Nephron (organoid): ENCODE results near the gene LIPE.

Experiments
- H3K27ac Mint-ChIP-seq, 3 experiments: 2 replicates each; pipeline ENCODE4 v1.8.0; 2020; ENCODE audit warnings: mixed read lengths in 3 of 3, mild to moderate bottlenecking in 2 of 3, moderate library complexity in 1 of 3
- H3K27me3 Mint-ChIP-seq: 2 replicates; pipeline ENCODE4 v1.8.0; 2021; ENCODE audit warnings: low read depth, mild to moderate bottlenecking, moderate library complexity, mixed read lengths
- H3K36me3 Mint-ChIP-seq: 2 replicates; pipeline ENCODE4 v1.8.0; 2020; ENCODE audit warnings: low read depth, mixed read lengths
- H3K4me1 Mint-ChIP-seq: 2 replicates; pipeline ENCODE4 v1.8.0; 2020; ENCODE audit warnings: mixed read lengths
- H3K4me3 Mint-ChIP-seq, 3 experiments: 2 replicates each; pipeline ENCODE4 v1.8.0; 2020; ENCODE audit warnings: mild to moderate bottlenecking in 3 of 3, mixed read lengths in 3 of 3, moderate library complexity in 2 of 3
- H3K9me3 Mint-ChIP-seq: 2 replicates; pipeline ENCODE4 v1.8.0; 2020; ENCODE audit warnings: mixed read lengths
- TF ChIP-seq, protein P1 (sequence below), 3 experiments: fragments of 200-600 bp; sonication (generic); IDR thresholded peaks; one replicate each; pipeline ENCODE4 v1.5.0; 2021; ENCODE audit warnings: antibody characterized with exemption in 3 of 3; ENCODE audit not compliant: unreplicated experiment in 3 of 3

The LIPE gene

DNA sequence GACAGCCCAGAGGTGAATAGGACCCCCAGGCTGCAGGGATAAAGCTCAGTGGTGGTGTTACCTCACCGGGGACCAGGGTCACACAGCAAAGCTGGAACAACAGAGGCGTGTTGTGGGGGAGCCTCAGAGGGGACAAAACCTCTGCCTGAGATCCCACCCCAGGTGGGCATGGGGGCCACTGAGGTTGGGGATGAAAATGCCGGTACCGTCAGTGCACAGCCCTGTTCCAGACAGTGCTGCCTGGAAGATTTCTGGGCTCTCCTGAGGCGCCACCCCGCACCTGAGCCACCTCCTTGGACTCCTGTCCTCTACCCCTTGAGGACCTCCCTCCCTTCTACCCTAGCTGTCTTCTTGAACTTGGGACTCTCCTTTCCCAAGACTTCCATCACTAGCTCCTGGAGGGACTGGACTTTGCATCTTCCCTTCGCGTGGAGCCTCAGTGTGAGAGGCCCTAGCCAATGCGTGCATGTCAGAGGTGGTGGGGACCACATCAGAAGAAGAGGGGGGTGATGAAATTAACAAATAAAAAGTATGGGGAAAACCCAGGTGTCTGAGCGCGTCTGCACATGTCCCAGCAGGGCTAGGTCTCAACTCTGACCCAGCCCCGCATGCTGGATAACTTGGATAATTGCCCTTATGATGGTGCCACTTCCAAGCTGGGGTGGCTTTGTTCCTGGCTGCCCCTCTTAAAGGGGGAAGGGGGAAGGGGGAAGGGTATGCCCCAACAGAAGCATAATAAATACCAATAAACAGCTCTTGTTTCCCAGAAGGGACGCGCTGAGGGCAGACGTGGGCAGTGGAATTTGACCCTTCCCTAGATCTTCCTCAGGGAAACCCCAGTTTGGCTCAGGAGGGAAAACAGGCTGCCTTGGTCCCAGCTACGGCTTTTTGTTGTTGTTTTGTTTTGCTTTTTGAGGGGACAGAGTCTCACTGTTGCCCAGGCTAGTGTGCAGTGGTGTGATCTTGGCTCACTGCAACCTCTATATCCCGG lies 48.7 kb downstream of the LIPE start:
- peaks cover 6% of the 10 kb centered on the region for H3K27me3 Mint-ChIP-seq
- no peaks in the 10 kb centered on the region for H3K9me3 Mint-ChIP-seq
- no peak overlapping the region for H3K27ac Mint-ChIP-seq
- no peaks in the 10 kb centered on the region for H3K4me1 Mint-ChIP-seq
- H3K4me3 Mint-ChIP-seq, result no peak overlapping the region
- TF ChIP-seq, protein P1, sequence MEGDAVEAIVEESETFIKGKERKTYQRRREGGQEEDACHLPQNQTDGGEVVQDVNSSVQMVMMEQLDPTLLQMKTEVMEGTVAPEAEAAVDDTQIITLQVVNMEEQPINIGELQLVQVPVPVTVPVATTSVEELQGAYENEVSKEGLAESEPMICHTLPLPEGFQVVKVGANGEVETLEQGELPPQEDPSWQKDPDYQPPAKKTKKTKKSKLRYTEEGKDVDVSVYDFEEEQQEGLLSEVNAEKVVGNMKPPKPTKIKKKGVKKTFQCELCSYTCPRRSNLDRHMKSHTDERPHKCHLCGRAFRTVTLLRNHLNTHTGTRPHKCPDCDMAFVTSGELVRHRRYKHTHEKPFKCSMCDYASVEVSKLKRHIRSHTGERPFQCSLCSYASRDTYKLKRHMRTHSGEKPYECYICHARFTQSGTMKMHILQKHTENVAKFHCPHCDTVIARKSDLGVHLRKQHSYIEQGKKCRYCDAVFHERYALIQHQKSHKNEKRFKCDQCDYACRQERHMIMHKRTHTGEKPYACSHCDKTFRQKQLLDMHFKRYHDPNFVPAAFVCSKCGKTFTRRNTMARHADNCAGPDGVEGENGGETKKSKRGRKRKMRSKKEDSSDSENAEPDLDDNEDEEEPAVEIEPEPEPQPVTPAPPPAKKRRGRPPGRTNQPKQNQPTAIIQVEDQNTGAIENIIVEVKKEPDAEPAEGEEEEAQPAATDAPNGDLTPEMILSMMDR (IDR thresholded peaks at IDR 0.05; ENCODE audit: unreplicated experiment in 3 of 3), result no peak
- peaks cover 20% of the 10 kb centered on the region for H3K36me3 Mint-ChIP-seq

DNA sequence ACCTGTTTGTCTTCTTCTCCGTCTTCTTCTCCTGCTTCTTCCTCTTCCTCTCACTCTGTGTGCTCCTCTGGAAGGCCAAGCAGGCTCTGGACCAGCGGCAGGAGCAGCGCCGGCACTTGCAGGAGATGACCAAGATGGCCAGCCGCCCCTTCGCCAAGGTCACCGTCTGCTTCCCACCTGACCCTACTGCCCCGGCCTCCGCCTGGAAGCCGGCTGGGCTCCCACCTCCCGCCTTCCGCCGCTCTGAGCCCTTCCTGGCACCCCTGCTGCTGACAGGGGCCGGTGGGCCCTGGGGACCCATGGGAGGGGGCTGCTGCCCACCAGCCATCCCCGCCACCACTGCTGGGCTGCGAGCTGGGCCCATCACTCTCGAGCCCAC lies 51.0 kb downstream of the LIPE start:
- Mint-ChIP-seq H3K27ac (no peak overlapping the region), H3K9me3 (no peaks in the 10 kb centered on the region), H3K4me3 (no peak overlapping the region), H3K27me3 (peaks cover 3% of the 10 kb centered on the region), H3K36me3 (peaks cover 26% of the 10 kb centered on the region), H3K4me1 (no peaks in the 10 kb centered on the region)
- TF ChIP-seq, protein P1 (IDR thresholded peaks at IDR 0.05; ENCODE audit: unreplicated experiment in 3 of 3), result no peak

DNA sequence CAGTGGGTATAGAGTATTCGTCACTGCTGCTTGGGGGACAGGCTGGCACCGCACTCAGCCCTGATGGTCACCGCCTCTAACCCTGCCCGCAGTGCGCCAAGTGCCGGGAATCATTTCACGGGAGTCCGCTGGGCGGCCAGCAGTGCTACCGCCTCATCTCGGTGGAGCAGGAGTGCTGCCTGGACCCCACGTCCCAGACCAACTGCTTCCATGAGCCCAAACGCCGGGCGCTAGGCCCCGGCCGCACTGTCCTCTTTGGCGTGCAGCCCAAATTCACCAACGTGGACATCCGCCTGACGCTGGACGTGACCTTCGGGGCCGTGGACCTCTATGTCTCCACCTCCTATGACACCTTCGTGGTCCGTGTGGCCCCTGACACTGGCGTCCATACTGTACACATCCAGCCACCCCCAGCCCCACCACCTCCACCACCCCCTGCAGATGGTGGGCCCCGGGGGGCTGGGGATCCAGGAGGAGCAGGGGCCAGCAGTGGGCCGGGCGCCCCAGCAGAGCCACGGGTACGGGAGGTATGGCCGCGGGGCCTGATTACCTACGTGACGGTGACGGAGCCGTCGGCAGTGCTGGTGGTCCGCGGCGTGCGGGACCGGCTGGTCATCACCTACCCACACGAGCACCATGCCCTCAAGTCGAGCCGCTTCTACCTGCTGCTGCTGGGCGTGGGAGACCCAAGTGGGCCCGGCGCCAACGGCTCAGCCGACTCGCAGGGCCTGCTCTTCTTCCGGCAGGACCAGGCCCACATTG lies 51.6 kb downstream of the LIPE start:
- TF ChIP-seq, protein P1 (IDR thresholded peaks at IDR 0.05; ENCODE audit: unreplicated experiment in 3 of 3), result no peak
- Mint-ChIP-seq H3K27me3 (peaks cover 3% of the 10 kb centered on the region), H3K27ac (no peak overlapping the region), H3K36me3 (peaks cover 26% of the 10 kb centered on the region), H3K9me3 (no peaks in the 10 kb centered on the region), H3K4me1 (no peaks in the 10 kb centered on the region), H3K4me3 (no peak overlapping the region)

DNA sequence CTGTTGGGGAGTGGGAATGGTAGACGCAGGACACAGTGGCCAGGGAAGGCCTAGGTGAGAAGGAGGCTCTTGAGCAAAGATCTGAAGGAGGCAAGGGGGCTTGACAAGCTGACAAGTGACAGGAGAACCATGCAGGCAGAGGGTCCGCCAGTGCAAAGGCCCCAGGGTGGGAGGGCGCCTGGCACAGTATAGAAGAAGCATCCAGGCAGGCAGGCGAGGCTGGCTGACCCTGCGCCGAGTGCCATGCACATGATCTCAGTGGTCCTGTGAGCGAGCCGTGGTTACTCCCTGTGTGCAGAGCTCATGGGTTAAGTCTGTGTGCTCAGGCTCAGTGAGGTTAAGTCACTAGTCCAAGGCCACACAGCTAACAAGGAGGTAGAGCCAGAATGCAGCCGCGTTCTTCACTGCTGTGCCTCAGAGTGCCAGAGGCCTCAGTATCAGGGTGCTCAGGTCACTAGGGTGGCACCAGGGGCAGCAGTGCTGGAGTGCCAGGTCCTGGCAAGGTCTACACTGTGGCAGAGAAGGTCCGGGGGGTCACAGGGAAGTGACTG lies 52.3 kb downstream of the LIPE start:
- Mint-ChIP-seq H3K27ac (no peak overlapping the region), H3K36me3 (peaks cover 26% of the 10 kb centered on the region), H3K9me3 (no peaks in the 10 kb centered on the region), H3K27me3 (peaks cover 3% of the 10 kb centered on the region), H3K4me1 (no peaks in the 10 kb centered on the region), H3K4me3 (no peak overlapping the region)
- TF ChIP-seq, protein P1 (IDR thresholded peaks at IDR 0.05; ENCODE audit: unreplicated experiment in 3 of 3), result no peak

DNA sequence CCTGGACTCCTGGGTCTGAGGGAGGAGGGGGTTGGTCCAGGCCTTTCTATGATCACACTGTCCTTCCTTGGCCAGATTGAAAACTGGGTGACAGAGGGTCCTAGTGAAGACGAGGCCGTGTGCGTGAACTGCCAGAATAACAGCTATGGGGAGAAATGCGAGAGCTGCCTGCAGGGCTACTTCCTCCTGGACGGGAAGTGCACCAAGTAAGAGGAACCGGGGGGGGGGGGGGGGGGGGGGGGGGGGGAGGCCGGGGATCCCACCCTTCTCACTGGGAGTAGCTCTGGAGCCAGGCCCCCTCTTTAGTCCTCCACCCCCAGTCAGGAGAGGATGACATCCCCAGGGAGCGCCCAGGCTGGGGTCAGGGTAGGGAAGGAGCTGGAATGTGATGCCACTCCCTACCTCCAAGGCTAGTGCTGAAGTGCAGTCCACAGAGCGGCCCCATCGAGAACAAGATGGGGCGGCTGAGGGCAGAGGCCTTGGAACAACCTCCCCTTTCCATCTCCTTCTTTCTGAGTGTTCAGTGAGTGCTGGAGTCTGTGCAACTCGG lies 56.5 kb downstream of the LIPE start:
- no peak overlapping the region for H3K4me3 Mint-ChIP-seq
- H3K27ac Mint-ChIP-seq, result no peak overlapping the region
- no peaks in the 10 kb centered on the region for H3K27me3 Mint-ChIP-seq
- H3K36me3 Mint-ChIP-seq, result peaks cover 33% of the 10 kb centered on the region
- no peaks in the 10 kb centered on the region for H3K9me3 Mint-ChIP-seq
- peaks cover 12% of the 10 kb centered on the region for H3K4me1 Mint-ChIP-seq
- TF ChIP-seq, protein P1 (IDR thresholded peaks at IDR 0.05; ENCODE audit: unreplicated experiment in 3 of 3), result no peak
